Stimulated activated CD4-positive, alpha-beta T cell treated with anti-CD3 and anti-CD28 coated beads, Interleukin-4, amount 100 ng/mL, for 48 hours (primary cell): Measurements from ENCODE around the gene ABCA13.

Experiments used
- DNase-seq, 2 donors: peaks; one replicate each; pipeline ENCODE4 v3.0.0-alpha.2; 2020; ENCODE audit warnings: low read depth in 2 of 2

The ABCA13 gene

DNA sequence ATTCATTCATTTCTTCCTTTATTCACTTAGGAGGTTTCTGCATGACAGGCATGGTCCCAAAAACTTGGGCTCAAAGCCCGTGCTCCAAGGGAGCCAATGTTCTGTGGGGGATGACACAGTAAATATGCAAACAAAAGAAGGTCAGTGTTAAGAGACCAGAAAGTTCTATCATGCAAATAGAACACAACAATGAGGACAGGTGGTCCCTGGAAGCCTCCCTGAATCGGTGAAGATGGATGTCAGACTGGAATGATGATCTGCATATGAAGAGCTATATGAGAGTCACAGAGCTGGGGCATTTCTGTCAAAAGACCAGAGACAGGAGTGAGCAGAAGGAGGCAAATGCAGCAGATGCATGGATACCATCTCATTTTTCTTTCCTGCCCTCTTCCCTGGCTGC lies 129.0 kb downstream of the ABCA13 start:
- DNase-seq, result no peak

GRCh38 chr7:48301201-48301600 lies 129.9 kb downstream of the ABCA13 start:
- DNase-seq, result no peak

DNA sequence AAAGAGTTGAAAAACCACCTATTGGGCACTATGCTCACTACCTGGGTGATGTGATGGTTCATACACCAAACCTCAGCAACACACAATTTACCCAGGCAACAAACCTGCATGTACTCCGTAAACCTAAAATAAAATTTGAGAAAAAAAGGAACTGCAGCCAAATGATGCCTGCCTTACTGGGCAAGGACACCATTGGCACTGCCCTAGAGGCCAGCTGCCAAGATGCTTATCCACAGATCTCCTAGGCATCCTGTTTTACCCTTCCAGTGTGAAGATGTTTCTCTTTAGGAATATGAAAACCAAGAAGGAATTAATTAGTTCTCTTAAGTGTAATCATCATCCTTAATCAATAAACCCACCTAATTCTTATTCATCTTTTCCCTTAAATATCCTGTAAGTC lies 133.4 kb downstream of the ABCA13 start:
- DNase-seq, result no peak

GRCh38 chr7:48305661-48306060 lies 134.4 kb downstream of the ABCA13 start:
- DNase-seq, result no peak

GRCh38 chr7:48307041-48307714 lies 135.9 kb downstream of the ABCA13 start:
- DNase-seq, result no peak

GRCh38 chr7:48309720-48310119 lies 138.5 kb downstream of the ABCA13 start:
- no peak for DNase-seq

DNA sequence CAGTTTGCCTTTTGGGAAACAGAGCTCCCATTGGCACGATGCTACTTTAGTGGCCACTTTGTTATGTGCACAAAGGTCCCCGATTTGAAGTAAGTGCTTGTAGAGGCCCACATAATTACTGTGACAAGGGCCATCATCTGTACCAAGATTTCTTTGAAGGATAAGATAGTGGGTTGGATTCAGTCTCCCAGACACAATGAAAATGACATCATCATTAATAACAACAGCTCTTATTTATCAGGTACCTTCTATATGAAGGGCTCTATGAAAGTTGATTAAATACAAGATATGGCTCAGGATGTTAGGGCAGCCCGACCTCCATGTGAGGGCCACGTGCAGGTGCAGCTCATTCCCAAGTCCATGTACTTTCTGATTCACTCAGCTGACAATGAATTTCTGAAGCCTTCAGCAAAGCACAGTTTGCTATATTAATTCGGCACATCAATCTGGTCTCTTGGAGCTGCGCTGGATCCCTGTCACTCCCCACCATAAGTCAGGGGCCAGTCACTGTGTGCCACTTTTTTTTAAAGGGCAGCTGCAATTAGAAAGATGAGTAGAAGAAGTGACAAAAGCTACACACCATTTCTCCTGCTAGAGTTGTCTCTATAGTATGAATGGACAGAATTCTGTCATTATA lies 140.3 kb downstream of the ABCA13 start:
- DNase-seq, result no peak

DNA sequence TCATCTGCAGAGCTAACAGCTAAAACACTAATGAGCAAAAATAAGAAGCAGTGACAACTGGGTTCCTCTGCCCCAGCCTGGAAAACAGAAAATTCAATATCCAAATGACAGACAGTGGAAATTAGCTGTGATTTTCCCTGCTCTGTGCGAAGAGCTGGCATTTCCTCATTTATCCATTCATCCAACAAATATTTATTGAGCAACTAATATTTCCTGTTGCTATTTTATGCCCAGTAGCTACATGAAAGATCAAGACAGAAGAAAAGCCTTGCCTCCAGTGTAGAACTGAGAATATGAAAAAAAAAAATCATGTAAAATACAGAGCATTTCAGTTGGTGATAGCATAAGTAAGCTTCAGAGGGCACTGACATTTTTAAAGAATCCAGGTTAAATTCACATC lies 140.9 kb downstream of the ABCA13 start:
- no peak for DNase-seq

DNA sequence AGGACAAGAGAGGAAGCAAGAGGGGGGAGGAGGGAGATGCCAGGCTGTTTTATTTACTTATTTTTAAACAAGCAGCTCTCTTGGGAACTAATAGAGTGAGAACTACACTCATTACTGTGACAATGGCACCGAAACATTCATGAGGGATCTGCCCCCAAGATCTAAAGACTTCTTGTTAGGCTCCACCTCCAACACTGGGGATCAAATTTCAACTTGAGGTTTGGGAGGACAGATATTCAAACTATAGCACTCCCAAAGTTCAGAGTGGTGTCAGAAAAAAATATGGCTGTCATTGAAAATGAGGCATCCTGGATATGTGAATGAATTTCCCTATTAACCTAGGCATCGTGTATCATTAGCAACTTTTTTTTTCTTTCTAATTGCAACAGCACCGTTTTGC lies 145.5 kb downstream of the ABCA13 start:
- DNase-seq, result no peak

- DNase-seq, result no peak
Measured at GRCh38 chr7:48317360-48317759, 146.1 kb downstream of the ABCA13 start.

DNA sequence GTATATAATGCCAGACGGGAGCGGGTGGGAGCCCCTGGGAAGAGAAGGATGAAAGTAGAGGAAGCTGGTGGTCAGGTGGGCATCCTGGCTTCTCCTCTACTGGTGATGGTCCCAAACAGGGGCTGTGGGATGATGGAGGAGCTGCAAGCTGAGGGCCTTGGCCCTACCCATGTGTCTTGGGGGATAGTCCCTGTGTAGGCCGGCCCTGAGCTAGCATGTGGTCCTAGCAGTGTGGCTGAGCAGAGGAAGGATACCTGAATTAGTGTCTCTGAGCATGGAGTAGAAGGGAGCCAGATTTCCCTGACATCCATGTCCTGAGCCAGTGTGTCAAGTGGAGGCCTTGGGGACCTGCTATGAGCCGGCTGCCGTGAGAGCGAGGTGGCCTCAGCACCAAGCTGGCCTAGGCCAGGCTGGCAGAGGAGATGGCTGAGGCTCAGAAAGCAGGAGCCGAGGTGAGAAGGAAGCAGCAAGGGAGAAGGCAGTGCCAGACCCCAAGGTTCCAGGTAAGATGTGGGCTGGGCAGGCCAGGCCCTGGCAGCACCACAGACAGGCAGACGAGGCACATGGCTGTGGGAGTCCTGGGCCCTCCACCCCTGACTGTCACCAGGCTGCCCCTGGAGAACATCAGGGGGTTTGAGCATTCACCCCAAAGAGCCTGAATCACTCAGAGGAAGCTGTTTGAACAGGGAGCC lies 150.2 kb downstream of the ABCA13 start:
- DNase-seq, result no peak

DNA sequence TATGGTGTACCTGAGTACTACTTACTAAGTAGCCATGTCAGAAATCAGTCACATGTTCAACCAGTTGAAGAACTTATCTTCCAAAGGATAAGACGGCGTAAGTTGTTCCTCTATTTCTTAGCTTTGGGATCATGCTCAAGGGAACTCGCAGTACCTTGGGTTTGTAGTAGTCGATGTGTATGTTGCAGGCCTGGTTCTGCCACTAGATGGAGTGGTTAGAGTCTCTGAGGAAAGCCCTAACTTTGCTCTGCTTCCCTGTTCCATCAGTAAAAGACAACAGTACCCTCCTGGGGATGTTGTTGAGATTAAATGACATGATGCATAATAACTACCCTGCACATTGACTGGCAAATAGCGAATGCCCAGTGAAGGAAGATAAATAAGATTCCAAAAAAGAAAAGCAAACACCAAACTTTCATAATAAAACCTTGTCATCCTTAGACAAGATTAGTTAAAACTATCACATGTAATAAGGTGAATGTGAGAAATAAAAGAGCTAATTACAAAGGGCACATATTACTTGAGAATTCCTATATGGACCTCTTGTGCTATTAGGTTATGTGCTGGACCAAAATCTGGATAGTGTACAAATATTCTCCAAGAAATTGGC lies 165.9 kb downstream of the ABCA13 start:
- DNase-seq, result no peak

GRCh38 chr7:48337781-48338180 lies 166.5 kb downstream of the ABCA13 start:
- DNase-seq, result no peak

DNA sequence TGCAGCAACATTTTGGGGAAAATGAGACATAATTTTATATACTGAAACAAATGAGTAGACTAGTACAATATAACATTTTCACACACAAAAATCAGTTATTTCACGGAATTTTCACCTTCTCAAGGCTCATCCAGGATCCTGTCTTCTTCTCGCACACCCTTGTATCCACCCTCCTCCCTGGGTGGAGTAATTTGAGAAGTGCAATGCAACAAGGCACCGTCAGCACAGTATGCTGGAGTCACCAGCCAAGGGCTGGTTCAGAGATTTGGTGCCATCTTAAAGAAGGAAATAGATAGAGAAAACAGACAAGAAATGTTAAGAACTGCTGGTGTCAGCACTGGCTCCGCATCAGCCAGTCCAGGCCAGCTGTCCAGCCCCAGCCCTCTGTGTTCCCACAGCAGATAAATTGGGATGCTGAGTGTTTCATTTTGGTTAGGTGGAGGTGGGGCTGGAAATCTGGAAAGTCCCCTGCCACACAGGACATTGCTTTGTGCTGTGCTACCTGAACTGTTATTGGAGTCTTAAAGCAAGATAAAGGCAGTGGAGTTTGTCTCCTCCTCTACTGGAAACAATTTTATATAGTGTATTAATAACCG lies 176.1 kb downstream of the ABCA13 start:
- no peak for DNase-seq

GRCh38 chr7:48350515-48350914 lies 179.3 kb downstream of the ABCA13 start:
- no peak for DNase-seq

DNA sequence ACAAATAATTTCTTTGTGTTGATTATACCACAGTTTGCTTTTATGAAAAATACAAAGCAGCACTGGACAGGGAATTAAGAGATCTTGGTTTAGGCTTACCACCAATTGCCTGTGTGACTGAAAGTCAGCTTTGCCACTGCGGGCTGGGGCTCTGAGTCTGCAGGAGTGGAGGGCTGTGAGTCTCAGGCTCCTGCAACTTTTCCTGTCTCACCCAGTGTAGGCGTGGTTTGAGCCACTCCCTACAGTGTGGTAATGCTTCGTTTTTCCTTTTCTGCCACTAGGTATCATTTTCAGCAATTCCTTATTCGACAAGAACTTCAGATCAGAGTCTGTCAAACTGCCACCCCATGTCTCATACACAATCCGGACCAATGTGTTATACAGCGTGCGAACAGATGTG lies 180.6 kb downstream of the ABCA13 start:
- no peak for DNase-seq

DNA sequence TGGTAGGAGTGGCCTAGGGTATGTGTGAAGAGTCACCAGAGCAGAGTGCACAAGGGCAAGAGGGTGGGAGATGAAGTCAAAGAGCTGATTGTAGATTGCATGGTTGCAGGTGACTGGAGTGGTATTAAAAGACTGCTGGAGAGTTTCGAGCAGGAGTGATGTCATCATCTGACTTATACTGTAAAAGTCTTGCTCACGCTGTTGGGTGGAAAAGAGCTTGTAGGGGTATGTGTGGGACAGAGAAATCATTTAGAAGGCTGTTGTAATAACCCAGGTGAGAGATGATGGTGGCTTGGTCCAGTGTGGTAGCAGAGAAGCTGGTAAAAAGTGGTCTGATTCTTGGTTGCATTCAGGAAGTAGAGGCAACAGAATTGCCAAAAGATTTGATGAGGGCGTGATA lies 184.1 kb downstream of the ABCA13 start:
- DNase-seq, result no peak

- DNase-seq, result no peak
Measured at GRCh38 chr7:48360574-48360973, 189.3 kb downstream of the ABCA13 start.

GRCh38 chr7:48363174-48363573 lies 191.9 kb downstream of the ABCA13 start:
- DNase-seq, result no peak

- no peak for DNase-seq
Measured at GRCh38 chr7:48365010-48365409, 193.8 kb downstream of the ABCA13 start.

DNA sequence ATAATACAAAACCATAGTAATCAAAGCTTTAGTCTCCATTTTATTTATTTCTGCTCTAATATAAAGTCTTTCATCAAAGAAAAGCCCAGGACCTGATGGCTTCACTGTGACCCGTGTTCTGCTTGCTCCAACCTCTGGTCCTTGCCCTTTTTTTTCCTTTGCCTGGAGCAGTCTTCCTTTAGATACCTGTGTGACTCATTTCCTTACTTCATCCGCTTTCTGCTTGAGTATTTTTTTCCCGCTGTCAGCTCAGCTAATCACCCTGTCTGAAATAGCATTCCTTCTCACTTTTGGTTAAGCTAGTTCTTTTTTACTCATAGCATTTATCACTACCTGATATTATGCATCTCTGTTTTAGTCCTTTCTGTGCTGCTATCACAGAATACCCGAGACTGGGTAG lies 194.8 kb downstream of the ABCA13 start:
- no peak for DNase-seq

DNA sequence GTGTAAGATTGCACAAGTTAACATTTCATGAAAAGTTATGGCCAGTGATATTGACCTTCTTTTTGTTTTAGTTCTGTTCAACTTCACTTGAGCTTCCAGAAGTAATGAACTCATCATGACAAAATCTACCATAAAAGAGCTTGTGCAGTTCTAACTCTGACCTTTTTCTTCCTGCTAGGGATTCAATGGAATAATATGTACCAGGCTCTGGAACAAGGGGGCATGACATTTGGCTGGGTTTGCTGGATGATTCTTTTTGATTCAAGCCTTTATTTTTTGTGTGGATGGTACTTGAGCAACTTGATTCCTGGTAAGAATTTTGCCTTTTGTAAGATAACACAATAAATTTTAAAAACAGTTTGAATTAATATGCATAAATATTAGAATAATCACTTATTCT lies 205.0 kb downstream of the ABCA13 start:
- DNase-seq, result no peak
